ENCODE data around the gene TPK1.
A peak's percentile ranks its signal among the peaks of the same experiment; 100 is the strongest.

The TPK1 gene

GRCh38 chr7:144835652-144836544 is at the start of gene TPK1:
Gene TPK1, minus strand, starts transcription at chr7:144836053. Its CDS starts 451 bp downstream, at chr7:144835602.
- peak; percentile 77 for DNase-seq (ENCODE audit: low read depth)

GRCh38 chr7:144885478-144885877 is 49.6 kb upstream of the TPK1 start:
- DNase-seq (ENCODE audit: low read depth), result no peak

- DNase-seq (ENCODE audit: low read depth), result no peak
These were observed 49.0 kb upstream of the TPK1 start for GRCh38 chr7:144884896-144885295.

- DNase-seq (ENCODE audit: low read depth), result no peak
These were observed 37.5 kb upstream of the TPK1 start for GRCh38 chr7:144873316-144873845.

GRCh38 chr7:144869082-144869481 is 33.2 kb upstream of the TPK1 start:
- no peak for DNase-seq (ENCODE audit: low read depth)

- DNase-seq (ENCODE audit: low read depth), result no peak
These were observed 30.3 kb upstream of the TPK1 start for GRCh38 chr7:144866189-144866588.

- no peak for DNase-seq (ENCODE audit: low read depth)
These were observed 27.4 kb upstream of the TPK1 start for GRCh38 chr7:144863320-144863647.

- DNase-seq (ENCODE audit: low read depth), result no peak
These were observed 26.9 kb upstream of the TPK1 start for GRCh38 chr7:144862612-144863319.

- no peak for DNase-seq (ENCODE audit: low read depth)
These were observed 23.9 kb upstream of the TPK1 start for GRCh38 chr7:144859739-144860138.

GRCh38 chr7:144857463-144857862 is 21.6 kb upstream of the TPK1 start:
- no peak for DNase-seq (ENCODE audit: low read depth)

- peak; percentile 21 for DNase-seq (ENCODE audit: low read depth)
These were observed 19.1 kb upstream of the TPK1 start for GRCh38 chr7:144854839-144855424.

GRCh38 chr7:144853542-144853941 is 17.7 kb upstream of the TPK1 start:
- no peak for DNase-seq (ENCODE audit: low read depth)

- no peak for DNase-seq (ENCODE audit: low read depth)
These were observed 12.2 kb upstream of the TPK1 start for GRCh38 chr7:144848078-144848477.

- peak; percentile 20 for DNase-seq (ENCODE audit: low read depth)
These were observed 6.6 kb upstream of the TPK1 start for GRCh38 chr7:144842377-144842851.

- DNase-seq (ENCODE audit: low read depth), result no peak
These were observed 641 bp upstream of the TPK1 start for GRCh38 chr7:144836545-144836842.

GRCh38 chr7:144835155-144835611 is 670 bp downstream of the TPK1 start:
- peak; percentile 41 for DNase-seq (ENCODE audit: low read depth)

GRCh38 chr7:144834641-144835144 is 1.2 kb downstream of the TPK1 start:
- no peak for DNase-seq (ENCODE audit: low read depth)

GRCh38 chr7:144830811-144831210 is 5.0 kb downstream of the TPK1 start:
- DNase-seq (ENCODE audit: low read depth), result peak; percentile 34

GRCh38 chr7:144830024-144830785 is 5.6 kb downstream of the TPK1 start:
- DNase-seq (ENCODE audit: low read depth), result peak; percentile 35

- no peak for DNase-seq (ENCODE audit: low read depth)
These were observed 8.2 kb downstream of the TPK1 start for GRCh38 chr7:144827621-144828020.

GRCh38 chr7:144826208-144826607 is 9.6 kb downstream of the TPK1 start:
- DNase-seq (ENCODE audit: low read depth), result no peak

- peak; percentile 65 for DNase-seq (ENCODE audit: low read depth)
These were observed 11.5 kb downstream of the TPK1 start for GRCh38 chr7:144824360-144824759.

All from ELR (cell line).